Measurements from ENCODE around the gene STK40. TPM values are rescaled to one million over a fixed set of nuclear protein-coding genes. Genes with fewer than 3 reads are reported as not detected.

The STK40 gene
- total and polyA plus RNA-seq, 2 experiments from 2014 or later, result 8.1 to 20.2 TPM

DNA sequence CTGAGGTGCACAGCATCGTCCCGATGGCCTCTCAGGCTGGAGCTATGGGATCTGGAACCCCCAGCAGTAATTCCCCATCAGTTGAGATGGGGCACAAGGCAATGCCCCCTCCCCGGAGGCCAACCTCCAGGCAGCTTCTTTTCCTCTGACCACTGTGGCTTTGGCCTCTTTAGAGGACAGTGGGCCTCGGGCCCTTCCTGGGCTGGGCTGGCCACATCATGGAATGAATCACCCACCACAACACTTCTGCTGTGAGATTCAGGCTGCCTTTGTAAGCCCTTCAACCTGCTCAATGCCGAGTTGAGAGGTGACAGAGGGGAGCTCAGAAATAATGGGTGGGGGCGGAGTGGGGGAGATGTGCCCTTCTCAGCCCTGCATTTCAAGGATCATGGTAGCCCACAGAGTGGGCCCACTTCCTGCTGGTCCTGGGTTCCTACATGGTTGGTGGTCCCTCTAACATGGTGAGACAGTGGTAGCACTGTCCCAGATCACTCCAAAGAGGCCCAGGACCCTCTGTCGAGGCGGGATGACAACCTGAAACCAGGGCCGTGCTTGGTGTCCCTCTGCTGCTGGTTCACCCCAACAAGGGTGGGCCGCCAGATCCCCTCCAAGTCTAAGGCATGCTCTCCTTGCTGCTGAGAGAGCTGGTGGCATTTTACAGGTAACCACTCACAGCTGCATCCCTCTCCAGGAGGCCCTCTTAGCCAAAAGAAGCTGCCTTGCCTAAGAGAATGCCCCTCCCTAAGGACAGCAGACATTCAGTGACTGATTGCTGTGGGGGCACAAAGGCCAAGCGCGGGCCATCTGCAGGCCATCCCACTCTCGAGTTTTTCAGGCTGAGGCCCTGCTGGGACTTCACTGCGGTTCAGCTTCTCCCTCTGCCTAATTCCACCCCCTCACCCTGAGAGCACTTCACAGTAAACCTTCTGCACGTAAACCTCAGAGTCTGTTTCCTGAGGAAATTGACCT is 32.5 kb downstream of the STK40 start:
- H3K9me2 ChIP-seq (ENCODE audit: insufficient read depth), result no peaks in the 10 kb centered on the region
- H3K27ac Mint-ChIP-seq, result peak overlapping the region; percentile 43; the same call in 1 of the 2 replicates
- peaks cover 5% of the 10 kb centered on the region; the same call in 1 of the 2 replicates for H3K4me1 ChIP-seq (ENCODE audit: insufficient read depth)
- no peaks in the 10 kb centered on the region for H3F3A ChIP-seq (replicated peaks; ENCODE audit: low read depth)
- peaks cover 51% of the 10 kb centered on the region for H3K36me3 Mint-ChIP-seq (ENCODE audit: low read depth)
- H4K20me1 ChIP-seq (replicated peaks; ENCODE audit: insufficient read depth), result no peaks in the 10 kb centered on the region; the same call in 1 of the 2 replicates
- H3K9me3 Mint-ChIP-seq, result no peaks in the 10 kb centered on the region
- DNase-seq (ENCODE audit: low spot score), result no peak
- TF ChIP-seq EZH2 (IDR thresholded peaks at IDR 0.05; ENCODE audit: low read depth, unreplicated experiment), result no peak
- no peak overlapping the region for H3K4me3 ChIP-seq
- H3K79me2 ChIP-seq (replicated peaks; ENCODE audit: insufficient read depth), result no peaks in the 10 kb centered on the region
- H3K4me3 Mint-ChIP-seq, result no peak overlapping the region
- H2AFZ ChIP-seq, result no peak overlapping the region
- peaks cover 3% of the 10 kb centered on the region for H3K27me3 Mint-ChIP-seq (ENCODE audit: insufficient read depth, low read depth, poor library complexity)
- no peak for ATAC-seq
- H3K36me3 ChIP-seq (ENCODE audit: insufficient read depth), result peaks cover 3% of the 10 kb centered on the region; the same call in 1 of the 2 replicates
- H3K4me2 ChIP-seq, result no peak overlapping the region
- peaks cover 13% of the 10 kb centered on the region for H3K4me1 Mint-ChIP-seq
- H3K27me3 ChIP-seq (ENCODE audit: insufficient read depth), result no peaks in the 10 kb centered on the region
- H3K27ac ChIP-seq (ENCODE audit: low read depth), result no peak overlapping the region

DNA sequence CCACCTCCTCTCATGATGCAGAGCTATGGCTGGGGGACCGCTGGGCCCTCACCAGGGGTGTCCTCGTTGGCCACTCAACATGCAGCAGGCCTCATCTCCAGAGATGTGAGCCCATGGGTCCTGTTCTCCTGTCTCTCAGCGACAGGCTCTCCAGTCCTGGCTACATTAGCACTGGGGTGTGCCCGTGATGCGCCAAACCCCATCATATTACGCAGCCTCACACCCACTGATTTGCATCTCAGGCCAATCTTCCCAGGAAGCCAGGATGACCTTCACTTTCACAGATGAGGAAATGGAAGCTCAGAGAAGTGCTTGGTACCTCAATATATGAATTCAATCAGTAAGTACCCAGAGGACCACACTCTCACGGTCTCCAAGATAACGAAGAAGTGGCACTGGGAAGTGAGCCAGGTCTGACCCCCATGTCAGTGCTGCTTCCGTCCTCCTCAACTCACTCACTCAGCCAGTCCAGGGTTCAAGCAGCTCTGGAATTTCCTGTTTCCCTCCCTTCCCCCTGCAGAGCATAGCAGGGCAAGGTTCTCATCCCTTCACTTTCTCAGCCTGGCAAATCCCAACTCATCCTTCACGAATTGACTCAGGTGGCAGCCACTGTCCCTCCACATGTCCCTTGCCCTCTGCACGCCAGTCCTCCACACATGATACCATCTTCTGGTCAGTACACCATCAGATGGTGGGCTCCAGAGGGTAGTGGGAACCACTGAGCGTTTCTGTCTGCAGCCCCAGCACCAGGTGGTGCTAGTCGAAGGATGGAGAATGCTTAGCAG is 33.4 kb downstream of the STK40 start:
- H3K4me1 ChIP-seq (ENCODE audit: insufficient read depth), result peaks cover 5% of the 10 kb centered on the region; the same call in 1 of the 2 replicates
- no peaks in the 10 kb centered on the region for H3K27me3 ChIP-seq (ENCODE audit: insufficient read depth)
- H3K36me3 ChIP-seq (ENCODE audit: insufficient read depth), result peaks cover 3% of the 10 kb centered on the region; the same call in 1 of the 2 replicates
- DNase-seq (ENCODE audit: low spot score) (no peak), ATAC-seq (peak; percentile 18; the same call in 1 of the 3 replicates)
- H4K20me1 ChIP-seq (replicated peaks; ENCODE audit: insufficient read depth), result no peaks in the 10 kb centered on the region
- H3K4me2 ChIP-seq, result no peak overlapping the region
- no peaks in the 10 kb centered on the region for H3F3A ChIP-seq (replicated peaks; ENCODE audit: low read depth)
- peaks cover 3% of the 10 kb centered on the region for H3K27me3 Mint-ChIP-seq (ENCODE audit: insufficient read depth, low read depth, poor library complexity)
- no peak overlapping the region for H3K27ac ChIP-seq (ENCODE audit: low read depth)
- no peak overlapping the region for H3K4me3 ChIP-seq
- no peaks in the 10 kb centered on the region for H3K9me2 ChIP-seq (ENCODE audit: insufficient read depth)
- H3K79me2 ChIP-seq (replicated peaks; ENCODE audit: insufficient read depth), result no peaks in the 10 kb centered on the region
- H3K9me3 Mint-ChIP-seq, result no peaks in the 10 kb centered on the region
- TF ChIP-seq, protein P1, sequence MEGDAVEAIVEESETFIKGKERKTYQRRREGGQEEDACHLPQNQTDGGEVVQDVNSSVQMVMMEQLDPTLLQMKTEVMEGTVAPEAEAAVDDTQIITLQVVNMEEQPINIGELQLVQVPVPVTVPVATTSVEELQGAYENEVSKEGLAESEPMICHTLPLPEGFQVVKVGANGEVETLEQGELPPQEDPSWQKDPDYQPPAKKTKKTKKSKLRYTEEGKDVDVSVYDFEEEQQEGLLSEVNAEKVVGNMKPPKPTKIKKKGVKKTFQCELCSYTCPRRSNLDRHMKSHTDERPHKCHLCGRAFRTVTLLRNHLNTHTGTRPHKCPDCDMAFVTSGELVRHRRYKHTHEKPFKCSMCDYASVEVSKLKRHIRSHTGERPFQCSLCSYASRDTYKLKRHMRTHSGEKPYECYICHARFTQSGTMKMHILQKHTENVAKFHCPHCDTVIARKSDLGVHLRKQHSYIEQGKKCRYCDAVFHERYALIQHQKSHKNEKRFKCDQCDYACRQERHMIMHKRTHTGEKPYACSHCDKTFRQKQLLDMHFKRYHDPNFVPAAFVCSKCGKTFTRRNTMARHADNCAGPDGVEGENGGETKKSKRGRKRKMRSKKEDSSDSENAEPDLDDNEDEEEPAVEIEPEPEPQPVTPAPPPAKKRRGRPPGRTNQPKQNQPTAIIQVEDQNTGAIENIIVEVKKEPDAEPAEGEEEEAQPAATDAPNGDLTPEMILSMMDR (conservative IDR thresholded peaks at IDR 0.05; ENCODE audit: low read depth in 2 of 2), result peak; percentile 22 to 44; a peak in 3 of 4 replicates
- TF ChIP-seq JUNB (IDR thresholded peaks at IDR 0.05; ENCODE audit: unreplicated experiment) (no peak), STAT1 (IDR thresholded peaks at IDR 0.05; ENCODE audit: unreplicated experiment) (no peak)
- peak overlapping the region; percentile 43 for H3K27ac Mint-ChIP-seq
- no peak overlapping the region for H2AFZ ChIP-seq
- peaks cover 52% of the 10 kb centered on the region for H3K36me3 Mint-ChIP-seq (ENCODE audit: low read depth)
- H3K4me1 Mint-ChIP-seq, result peaks cover 13% of the 10 kb centered on the region
- H3K4me3 Mint-ChIP-seq, result peak overlapping the region; percentile 15; the same call in 1 of the 3 replicates
